Measurements from ENCODE around the gene DNAJB4. TPM values are rescaled to one million over a fixed set of nuclear protein-coding genes. Genes with fewer than 3 reads are reported as not detected.
A peak's percentile ranks its signal among the peaks of the same experiment; 100 is the strongest.

The DNAJB4 gene
- total and polyA plus RNA-seq, 2 donors (not counting 3 experiments of a cell fraction or from before 2014, with no cell fraction given), result 30.4 to 136 TPM

GRCh38 chr1:78045926-78046778 lies 41.4 kb downstream of the DNAJB4 start, which contains the start of gene GIPC2:
Gene GIPC2, plus strand, starts transcription at chr1:78045966. Its CDS starts 129 bp downstream, at chr1:78046095.
- ChIA-PET CTCF (interaction anchor here (0.7 to 8.4 kb wide), 10 partner anchors 8 to 70 kb away, joined by 3 to 68 read pairs (median 5); no protein-coding TSS in a partner anchor), POLR2A (interaction anchor here (1.0 to 2.2 kb wide), 4 partner anchors 32 to 51 kb away, joined by 3 to 14 read pairs (median 5); partner anchors contain the start of gene DNAJB4)
- no peaks in the 10 kb centered on the region for H3K27me3 ChIP-seq (ENCODE audit: control insufficient read depth in 2 of 2, insufficient read depth in 2 of 2, low read length in 2 of 2)
- no peaks in the 10 kb centered on the region for H3K79me2 ChIP-seq (ENCODE audit: control insufficient read depth, insufficient read depth, low read length)
- BruUV-seq (replicated peaks), result TSS peak; percentile 23
- H3K9me1 ChIP-seq (replicated peaks; ENCODE audit: control insufficient read depth, extremely low read depth, insufficient read depth, low read length), result no peaks in the 10 kb centered on the region
- peak; percentile 59 for DNase-seq (ENCODE audit: low read depth, low spot score)
- H3K4me1 ChIP-seq (ENCODE audit: control insufficient read depth, extremely low read depth, insufficient read depth, low read length), result peaks cover 31% of the 10 kb centered on the region
- peak within 1 kb of the TSS; percentile 82 for H3K9ac ChIP-seq (replicated peaks; ENCODE audit: extremely low read depth, insufficient read depth, low read length)
- peak within 1 kb of the TSS; percentile 63 to 74 (median 73) for H3K4me3 ChIP-seq (replicated peaks in 1 of 3; ENCODE audit: insufficient read depth in 1 of 3, low read depth in 1 of 3, low read length in 3 of 3)
- peak within 1 kb of the TSS; percentile 53 for H3K27ac ChIP-seq (ENCODE audit: insufficient read depth, low read depth, low read length)
- no peaks in the 10 kb centered on the region for H3K36me3 ChIP-seq (ENCODE audit: control insufficient read depth in 2 of 2, extremely low read depth in 1 of 2, insufficient read depth in 2 of 2, low read length in 2 of 2)
- no peaks in the 10 kb centered on the region for H4K20me1 ChIP-seq (replicated peaks; ENCODE audit: control insufficient read depth, extremely low read depth, insufficient read depth, low read length)
- H2AFZ ChIP-seq (ENCODE audit: low read depth, low read length), result peak within 1 kb of the TSS; percentile 97
- dilution Hi-C loops (cut with MboI; ENCODE audit: extremely low pct_ligation_motif_present, low sequenced_read_pairs), result no loop called here
- peak within 1 kb of the TSS; percentile 93 for H3K4me2 ChIP-seq (ENCODE audit: insufficient read depth, low read length)
- no peaks in the 10 kb centered on the region for H3K9me3 ChIP-seq (replicated peaks; ENCODE audit: control insufficient read depth, insufficient read depth, low read length)
- TF ChIP-seq JUN (IDR thresholded peaks at IDR 0.05; ENCODE audit: borderline replicate concordance, insufficient read depth, insufficient read length, low read depth) (no peak), POLR2AphosphoS5 (IDR thresholded peaks at IDR 0.05; ENCODE audit: insufficient read depth, low read depth, low read length) (peak; percentile 51)
- FAIRE-seq, result peak; percentile 31
- intact Hi-C loops (cut with micrococcal nuclease), result loop anchor here (1.0 to 2.0 kb wide), 3 partner anchors 38 to 68 kb away; partner anchors contain the start of gene FUBP1

- H3K4me3 ChIP-seq (replicated peaks in 1 of 3; ENCODE audit: insufficient read depth in 1 of 3, low read depth in 1 of 3, low read length in 3 of 3), result peak overlapping the region in 2 of 3 experiments; percentile 63 to 74
- DNase-seq (ENCODE audit: low read depth, low spot score) (peak; percentile 77), FAIRE-seq (peak; percentile 70)
- no peaks in the 10 kb centered on the region for H4K20me1 ChIP-seq (replicated peaks; ENCODE audit: control insufficient read depth, extremely low read depth, insufficient read depth, low read length)
- CTCF ChIA-PET, result interaction anchor here (0.6 to 8.4 kb wide), 20 partner anchors 9 to 83 kb away, joined by 3 to 68 read pairs (median 4); partner anchors contain the start of genes DNAJB4 and FUBP1
- peak overlapping the region; percentile 93 for H3K4me2 ChIP-seq (ENCODE audit: insufficient read depth, low read length)
- H3K9me1 ChIP-seq (replicated peaks; ENCODE audit: control insufficient read depth, extremely low read depth, insufficient read depth, low read length), result no peaks in the 10 kb centered on the region
- dilution Hi-C loops (cut with MboI; ENCODE audit: extremely low pct_ligation_motif_present, low sequenced_read_pairs), result no loop called here
- H3K79me2 ChIP-seq (ENCODE audit: control insufficient read depth, insufficient read depth, low read length), result no peaks in the 10 kb centered on the region
- no TSS peak for BruUV-seq (replicated peaks)
- no peaks in the 10 kb centered on the region for H3K9me3 ChIP-seq (replicated peaks; ENCODE audit: control insufficient read depth, insufficient read depth, low read length)
- POLR2A ChIA-PET, result interaction anchor here (0.6 to 2.2 kb wide), 4 partner anchors 24 to 50 kb away, joined by 3 to 14 read pairs (median 5); partner anchors contain the start of gene DNAJB4
- no peaks in the 10 kb centered on the region for H3K36me3 ChIP-seq (ENCODE audit: control insufficient read depth in 2 of 2, extremely low read depth in 1 of 2, insufficient read depth in 2 of 2, low read length in 2 of 2)
- peak overlapping the region; percentile 82 for H3K9ac ChIP-seq (replicated peaks; ENCODE audit: extremely low read depth, insufficient read depth, low read length)
- H3K27ac ChIP-seq (ENCODE audit: insufficient read depth, low read depth, low read length), result peak overlapping the region; percentile 16
- H3K27me3 ChIP-seq (ENCODE audit: control insufficient read depth in 2 of 2, insufficient read depth in 2 of 2, low read length in 2 of 2), result no peaks in the 10 kb centered on the region
- peak overlapping the region; percentile 97 for H2AFZ ChIP-seq (ENCODE audit: low read depth, low read length)
- intact Hi-C loops (cut with micrococcal nuclease), result loop anchor here (1.0 kb wide), 3 partner anchors 28 to 54 kb away; no protein-coding TSS in a partner anchor
- no peak for TF ChIP-seq FOS (IDR thresholded peaks at IDR 0.05; ENCODE audit: borderline replicate concordance, insufficient read depth, low read length)
- peaks cover 31% of the 10 kb centered on the region for H3K4me1 ChIP-seq (ENCODE audit: control insufficient read depth, extremely low read depth, insufficient read depth, low read length)
Observed at GRCh38 chr1:78047106-78047505, 42.4 kb downstream of the DNAJB4 start.
